Nephron progenitor cell (in vitro differentiated cells): ENCODE data around the gene PODXL.

ENCODE experiments used
- DNase-seq: peaks from one replicate; pipeline ENCODE4 v3.0.0; 2021
- H3K27ac Mint-ChIP-seq: 2 replicates; pipeline ENCODE4 v1.8.0; 2021; ENCODE audit warnings: mild to moderate bottlenecking, moderate library complexity, mixed read lengths
- H3K27me3 Mint-ChIP-seq: 2 replicates; pipeline ENCODE4 v1.8.0; 2021; ENCODE audit warnings: mild to moderate bottlenecking, low read depth, mixed read lengths; ENCODE audit not compliant: poor library complexity
- H3K36me3 Mint-ChIP-seq: 2 replicates; pipeline ENCODE4 v1.8.0; 2021; ENCODE audit warnings: low read depth, mixed read lengths
- H3K4me1 Mint-ChIP-seq: 2 replicates; pipeline ENCODE4 v1.8.0; 2021; ENCODE audit warnings: mixed read lengths
- H3K4me3 Mint-ChIP-seq: 2 replicates; pipeline ENCODE4 v1.8.0; 2021; ENCODE audit warnings: mild to moderate bottlenecking, moderate library complexity, mixed read lengths
- H3K9me3 Mint-ChIP-seq: 2 replicates; pipeline ENCODE4 v1.8.0; 2021; ENCODE audit warnings: mild to moderate bottlenecking, moderate library complexity, mixed read lengths
- TF ChIP-seq, protein P1 (sequence below): fragments of 200-600 bp; sonication (generic); IDR thresholded peaks from 2 replicates; pipeline ENCODE4 v1.5.0; 2021; ENCODE audit warnings: antibody characterized with exemption

Gene PODXL

DNA sequence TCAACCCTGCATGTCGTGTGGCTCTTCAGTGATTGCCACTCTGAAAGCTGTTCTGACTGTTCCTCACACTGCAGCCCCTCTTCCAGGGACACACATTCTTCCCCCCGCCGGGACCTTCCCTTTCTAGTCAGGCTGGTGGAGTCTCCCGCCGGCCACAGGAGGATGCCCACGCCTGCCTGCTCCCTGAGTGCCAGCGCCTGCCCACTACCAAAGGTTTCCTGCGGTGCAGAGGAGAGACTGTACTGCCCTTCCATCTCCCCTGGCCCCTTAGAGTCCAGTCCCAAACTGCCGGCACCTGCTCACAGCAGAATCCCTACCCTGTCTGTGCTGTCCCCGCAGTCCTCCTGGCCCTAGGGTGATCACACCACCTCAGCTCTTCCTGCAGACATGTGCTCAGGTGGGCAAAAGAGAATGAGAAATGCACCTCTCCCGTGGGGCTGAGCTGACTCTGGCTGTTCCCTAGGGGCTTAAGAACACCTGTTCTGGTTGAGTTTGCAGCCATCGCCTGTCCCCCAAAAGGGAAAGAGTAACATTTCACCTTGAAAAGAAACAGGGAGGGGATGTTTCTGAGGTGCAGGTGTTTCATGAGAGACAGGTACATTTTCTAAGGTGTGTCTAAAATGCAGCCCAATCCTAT is 1.4 kb downstream of the PODXL start:
- H3K4me1 Mint-ChIP-seq, result peaks cover 17% of the 10 kb centered on the region
- no peaks in the 10 kb centered on the region for H3K36me3 Mint-ChIP-seq
- no peak overlapping the region for H3K27ac Mint-ChIP-seq
- H3K27me3 Mint-ChIP-seq, result peaks cover 64% of the 10 kb centered on the region
- peak overlapping the region; percentile 76 for H3K4me3 Mint-ChIP-seq
- no peak for DNase-seq
- no peaks in the 10 kb centered on the region for H3K9me3 Mint-ChIP-seq
- TF ChIP-seq, protein P1, sequence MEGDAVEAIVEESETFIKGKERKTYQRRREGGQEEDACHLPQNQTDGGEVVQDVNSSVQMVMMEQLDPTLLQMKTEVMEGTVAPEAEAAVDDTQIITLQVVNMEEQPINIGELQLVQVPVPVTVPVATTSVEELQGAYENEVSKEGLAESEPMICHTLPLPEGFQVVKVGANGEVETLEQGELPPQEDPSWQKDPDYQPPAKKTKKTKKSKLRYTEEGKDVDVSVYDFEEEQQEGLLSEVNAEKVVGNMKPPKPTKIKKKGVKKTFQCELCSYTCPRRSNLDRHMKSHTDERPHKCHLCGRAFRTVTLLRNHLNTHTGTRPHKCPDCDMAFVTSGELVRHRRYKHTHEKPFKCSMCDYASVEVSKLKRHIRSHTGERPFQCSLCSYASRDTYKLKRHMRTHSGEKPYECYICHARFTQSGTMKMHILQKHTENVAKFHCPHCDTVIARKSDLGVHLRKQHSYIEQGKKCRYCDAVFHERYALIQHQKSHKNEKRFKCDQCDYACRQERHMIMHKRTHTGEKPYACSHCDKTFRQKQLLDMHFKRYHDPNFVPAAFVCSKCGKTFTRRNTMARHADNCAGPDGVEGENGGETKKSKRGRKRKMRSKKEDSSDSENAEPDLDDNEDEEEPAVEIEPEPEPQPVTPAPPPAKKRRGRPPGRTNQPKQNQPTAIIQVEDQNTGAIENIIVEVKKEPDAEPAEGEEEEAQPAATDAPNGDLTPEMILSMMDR, result no peak

DNA sequence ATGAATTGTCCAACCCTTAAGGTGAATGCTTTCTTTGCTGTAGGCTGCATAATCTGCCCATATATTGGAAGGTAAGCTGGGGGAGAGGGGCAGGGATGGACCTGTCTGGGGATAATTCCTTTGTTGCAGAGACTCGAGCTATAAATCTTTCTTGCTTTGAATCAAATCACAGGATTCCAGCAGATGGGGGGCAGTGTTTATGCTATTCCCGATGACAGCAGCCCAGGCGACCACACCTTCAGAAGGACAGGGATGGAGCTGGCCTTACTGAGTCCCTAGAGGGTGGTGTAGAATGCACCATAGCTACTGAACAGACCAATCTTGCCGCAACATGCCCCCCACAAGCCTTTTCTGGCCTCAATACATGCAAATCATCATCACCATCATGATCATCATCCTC is 2.5 kb downstream of the PODXL start:
- Mint-ChIP-seq H3K4me3 (no peak overlapping the region), H3K27me3 (peaks cover 59% of the 10 kb centered on the region), H3K9me3 (no peaks in the 10 kb centered on the region), H3K36me3 (no peaks in the 10 kb centered on the region), H3K4me1 (peaks cover 17% of the 10 kb centered on the region), H3K27ac (no peak overlapping the region)
- DNase-seq, result no peak
- TF ChIP-seq, protein P1, result no peak

DNA sequence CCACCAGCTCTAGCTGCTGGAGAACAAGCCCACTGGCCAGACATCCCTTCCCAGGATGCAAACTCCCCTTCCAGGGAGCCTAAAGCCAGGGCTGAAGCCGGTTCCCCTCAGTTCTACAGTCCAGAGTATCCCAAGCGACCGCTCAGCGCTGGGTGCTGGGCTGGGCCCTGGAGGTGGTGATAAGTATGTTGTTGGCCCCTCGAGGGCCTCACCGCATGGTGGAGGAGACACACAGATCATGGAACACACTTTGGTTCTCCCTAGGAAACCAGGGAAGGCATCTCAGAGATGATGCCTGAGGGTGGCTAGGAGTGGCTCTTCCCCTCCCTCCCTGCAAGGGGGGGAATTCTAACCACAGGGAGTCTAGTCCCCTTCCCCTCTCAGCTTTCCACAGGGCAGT is 4.4 kb downstream of the PODXL start:
- TF ChIP-seq, protein P1, result no peak
- Mint-ChIP-seq H3K36me3 (no peaks in the 10 kb centered on the region), H3K27ac (no peak overlapping the region), H3K4me3 (no peak overlapping the region), H3K27me3 (peaks cover 40% of the 10 kb centered on the region), H3K9me3 (no peaks in the 10 kb centered on the region), H3K4me1 (peaks cover 9% of the 10 kb centered on the region)
- DNase-seq, result no peak

DNA sequence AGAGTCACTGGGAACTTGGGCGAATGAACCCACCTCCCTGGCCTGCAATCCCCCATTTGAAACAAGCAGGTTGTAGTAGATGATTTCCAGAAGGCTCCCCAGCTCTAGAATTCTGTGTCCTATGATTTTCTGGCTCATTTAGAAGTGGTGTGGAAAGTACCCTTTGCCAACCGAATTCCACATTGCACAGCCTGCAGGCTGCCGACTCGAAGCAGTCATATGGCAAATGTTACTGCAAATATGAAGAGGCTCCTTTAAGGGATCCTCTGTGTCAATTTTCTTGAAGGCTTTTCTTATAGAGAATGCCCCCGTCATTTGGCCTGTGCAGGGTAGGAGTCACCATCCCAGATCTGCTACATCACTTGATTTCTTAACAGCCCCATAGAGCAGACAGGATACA is 5.6 kb downstream of the PODXL start:
- H3K36me3 Mint-ChIP-seq, result no peaks in the 10 kb centered on the region
- TF ChIP-seq, protein P1, result no peak
- H3K4me1 Mint-ChIP-seq, result peaks cover 13% of the 10 kb centered on the region
- H3K9me3 Mint-ChIP-seq, result no peaks in the 10 kb centered on the region
- no peak overlapping the region for H3K27ac Mint-ChIP-seq
- peaks cover 34% of the 10 kb centered on the region for H3K27me3 Mint-ChIP-seq
- no peak overlapping the region for H3K4me3 Mint-ChIP-seq
- no peak for DNase-seq

DNA sequence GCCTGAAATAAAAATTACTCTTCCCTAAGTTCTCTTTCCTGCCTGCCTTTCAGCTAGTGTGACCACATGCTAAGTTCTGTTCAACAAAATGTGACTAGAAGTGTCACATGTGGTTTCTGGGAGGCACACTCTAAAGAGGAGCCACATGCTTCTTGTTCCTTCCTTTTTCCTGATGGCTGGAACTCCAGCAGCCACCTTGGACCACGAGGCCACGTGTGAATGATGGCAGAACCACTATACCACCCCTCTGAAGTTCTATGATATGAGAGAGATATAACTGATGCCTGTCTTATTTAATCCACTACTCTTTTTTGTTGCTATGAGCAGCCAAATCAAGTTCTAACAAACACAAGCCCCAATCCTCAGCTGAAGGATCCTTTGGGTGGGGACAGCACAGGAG is 8.1 kb downstream of the PODXL start:
- Mint-ChIP-seq H3K4me1 (peaks cover 26% of the 10 kb centered on the region), H3K4me3 (no peak overlapping the region), H3K27ac (no peak overlapping the region), H3K27me3 (peaks cover 9% of the 10 kb centered on the region), H3K9me3 (no peaks in the 10 kb centered on the region), H3K36me3 (no peaks in the 10 kb centered on the region)
- TF ChIP-seq, protein P1, result no peak
- DNase-seq, result no peak

DNA sequence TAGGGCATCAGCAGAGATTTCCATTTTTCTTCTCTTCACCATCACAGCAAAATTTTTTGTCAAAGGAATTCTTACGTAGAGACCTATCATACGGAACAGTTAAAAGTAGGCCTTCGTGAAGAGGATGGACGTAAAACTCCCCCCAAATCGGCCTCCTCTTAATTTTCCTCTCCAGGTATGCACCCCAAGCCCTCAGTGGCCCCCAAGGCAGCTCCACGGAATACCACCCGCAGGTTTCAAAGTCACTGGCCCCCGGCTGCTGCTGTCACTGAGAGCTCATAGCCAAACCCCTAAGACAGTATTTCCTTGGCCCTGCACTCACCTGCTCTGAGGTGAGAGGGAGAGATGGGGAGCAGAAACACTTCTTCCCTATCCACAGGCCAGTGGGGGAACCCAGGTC is 8.8 kb downstream of the PODXL start:
- peaks cover 27% of the 10 kb centered on the region for H3K4me1 Mint-ChIP-seq
- H3K27me3 Mint-ChIP-seq, result peaks cover 2% of the 10 kb centered on the region
- no peak for DNase-seq
- no peaks in the 10 kb centered on the region for H3K9me3 Mint-ChIP-seq
- H3K36me3 Mint-ChIP-seq, result no peaks in the 10 kb centered on the region
- TF ChIP-seq, protein P1, result no peak
- H3K27ac Mint-ChIP-seq, result no peak overlapping the region
- no peak overlapping the region for H3K4me3 Mint-ChIP-seq
